GM18951 (cell line): ENCODE data around the gene ROBO3.

Experiments used
- POLR2A ChIP-seq: IDR thresholded peaks from 4 replicates; pipeline ENCODE4 v1.6.1; 2011; ENCODE audit warnings: mild to moderate bottlenecking; ENCODE audit not compliant: insufficient read length, insufficient read depth; ENCODE audit errors: extremely low read depth
- in situ Hi-C: fragments of 300-500 bp; cut with MboI; formaldehyde crosslinking; loops from one replicate; pipeline ENCODE4 v1.12.0; 2022; ENCODE audit warnings: low sequenced_read_pairs, mixed read lengths, inconsistent platforms; ENCODE audit not compliant: unreplicated experiment

The ROBO3 gene

DNA sequence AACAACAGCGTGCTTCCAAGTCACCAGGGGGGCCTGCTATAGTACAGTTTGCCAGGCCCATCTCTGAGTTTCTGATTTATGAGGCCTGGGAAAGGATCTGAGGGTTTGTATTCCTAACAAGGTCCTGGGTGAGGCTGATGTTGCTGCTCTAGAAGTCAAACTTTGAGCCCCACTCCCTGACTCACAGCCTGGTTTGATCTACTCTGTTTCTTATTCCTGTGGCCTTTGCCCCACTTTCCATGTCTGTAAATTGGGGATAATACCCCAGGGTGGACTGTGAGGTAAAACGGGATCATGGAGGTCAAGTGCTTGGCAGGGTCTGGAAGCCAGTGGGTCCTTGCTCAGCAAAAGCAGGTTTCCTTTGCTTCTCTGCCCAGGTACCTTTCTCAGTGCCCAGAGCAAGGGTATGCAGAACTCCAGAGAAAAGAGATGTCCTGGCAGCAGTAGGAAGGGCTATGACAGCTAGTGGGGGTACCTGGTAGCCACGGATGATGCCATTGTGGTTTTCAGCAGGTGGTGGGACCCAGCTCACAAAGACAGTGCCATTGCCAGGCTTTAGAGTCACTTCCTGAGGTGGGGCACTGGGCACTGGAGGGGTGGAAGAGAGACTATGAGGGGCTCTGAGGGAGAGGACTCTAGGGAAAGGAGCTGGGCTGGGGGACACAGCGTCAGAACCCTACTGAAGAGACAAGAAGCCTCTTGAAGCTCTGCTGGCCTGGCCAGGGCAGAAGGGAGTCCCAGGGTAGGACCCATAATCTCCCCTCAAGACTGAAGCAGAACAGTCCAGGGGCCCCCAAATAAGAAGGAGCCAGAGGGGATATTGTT, 29.6 kb downstream of the ROBO3 start:
- in situ Hi-C loops: no loop called here
- TF ChIP-seq POLR2A: no peak

DNA sequence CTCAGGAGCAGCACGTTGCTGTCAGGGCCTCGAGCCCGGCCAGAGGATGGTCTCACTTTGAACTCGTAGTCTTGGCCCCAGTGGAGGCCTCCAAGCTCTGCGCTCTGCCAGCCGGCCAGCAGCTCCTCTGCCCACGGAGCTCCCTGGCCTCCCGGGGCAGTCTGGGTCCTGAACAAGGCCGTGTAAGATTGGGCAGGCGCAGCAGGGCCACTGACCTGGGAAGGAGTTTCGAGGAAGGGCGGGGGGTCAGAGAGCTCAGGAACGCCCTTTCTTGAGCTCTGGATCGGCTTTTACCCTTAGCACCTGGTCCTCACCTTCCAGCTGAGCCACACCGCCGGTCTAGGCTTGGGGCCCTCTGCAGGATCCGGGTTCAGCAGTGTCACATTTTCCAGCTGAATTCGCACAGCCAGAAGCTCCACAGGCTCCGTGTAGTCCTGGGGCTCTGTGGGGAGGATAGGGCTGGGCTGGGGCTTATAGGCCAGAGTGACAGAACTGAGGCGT, 30.3 kb downstream of the ROBO3 start:
- no peak for TF ChIP-seq POLR2A
- in situ Hi-C loops: no loop called here

DNA sequence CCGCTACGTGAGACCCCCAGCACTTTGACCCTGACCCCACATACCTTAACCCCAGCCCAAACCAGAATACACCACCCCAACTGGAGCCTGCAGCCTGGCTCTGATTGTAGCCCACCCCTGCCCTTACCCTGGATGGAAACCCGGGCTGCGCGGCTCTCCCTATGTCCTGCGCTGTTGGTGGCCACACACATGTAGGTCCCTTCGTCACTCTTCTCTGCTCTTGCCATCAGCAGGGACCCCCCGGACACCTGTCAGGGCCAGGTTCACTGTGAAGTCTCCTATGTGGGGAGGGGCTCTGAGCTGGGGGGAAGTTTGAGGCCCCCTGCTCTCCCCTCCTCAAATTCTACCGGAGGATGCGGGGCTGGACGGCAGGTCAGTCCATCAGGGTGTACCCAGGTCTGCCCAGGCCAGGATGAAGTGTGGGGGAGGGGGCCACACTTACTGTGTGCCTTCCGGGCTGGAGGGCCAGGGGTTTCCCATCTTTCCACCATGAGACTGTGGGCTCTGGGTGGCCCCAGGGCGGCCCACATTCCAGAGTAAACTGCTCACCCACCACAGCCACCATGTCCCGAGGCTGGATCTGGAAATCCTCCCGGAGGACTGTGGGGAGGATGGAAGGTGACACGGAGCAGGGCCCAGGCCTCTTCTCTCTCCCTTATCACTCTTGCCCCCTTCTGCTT, 31.0 kb downstream of the ROBO3 start:
- in situ Hi-C loops: no loop called here
- no peak for TF ChIP-seq POLR2A

DNA sequence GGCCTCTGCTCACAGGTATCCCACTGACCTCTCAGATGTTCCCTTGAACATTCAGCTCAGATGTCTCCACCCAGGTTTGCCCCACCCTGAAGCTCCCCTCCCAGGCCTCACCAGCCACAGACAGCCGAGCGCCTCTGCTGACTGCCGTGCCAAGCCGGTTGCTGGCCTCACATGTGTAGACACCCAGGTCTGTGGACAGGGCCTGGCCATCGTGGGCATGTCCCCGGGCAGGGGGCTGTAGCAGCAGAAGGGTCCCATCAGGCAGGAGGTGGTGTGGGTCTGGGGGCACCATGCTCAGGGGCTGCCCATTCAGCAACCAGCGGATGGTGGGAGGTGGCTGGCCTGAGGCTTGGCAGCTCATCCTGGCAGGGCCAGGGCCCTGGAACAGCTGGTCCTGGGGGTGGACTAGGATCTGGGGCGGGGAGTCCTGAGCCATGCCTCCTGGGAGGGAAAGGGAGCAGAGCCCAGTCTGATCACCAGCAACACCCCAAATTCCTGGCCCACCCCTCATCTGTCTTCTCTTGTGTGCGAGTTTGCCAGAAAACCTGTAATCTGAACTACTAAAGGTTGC, 31.7 kb downstream of the ROBO3 start:
- in situ Hi-C loops: no loop called here

DNA sequence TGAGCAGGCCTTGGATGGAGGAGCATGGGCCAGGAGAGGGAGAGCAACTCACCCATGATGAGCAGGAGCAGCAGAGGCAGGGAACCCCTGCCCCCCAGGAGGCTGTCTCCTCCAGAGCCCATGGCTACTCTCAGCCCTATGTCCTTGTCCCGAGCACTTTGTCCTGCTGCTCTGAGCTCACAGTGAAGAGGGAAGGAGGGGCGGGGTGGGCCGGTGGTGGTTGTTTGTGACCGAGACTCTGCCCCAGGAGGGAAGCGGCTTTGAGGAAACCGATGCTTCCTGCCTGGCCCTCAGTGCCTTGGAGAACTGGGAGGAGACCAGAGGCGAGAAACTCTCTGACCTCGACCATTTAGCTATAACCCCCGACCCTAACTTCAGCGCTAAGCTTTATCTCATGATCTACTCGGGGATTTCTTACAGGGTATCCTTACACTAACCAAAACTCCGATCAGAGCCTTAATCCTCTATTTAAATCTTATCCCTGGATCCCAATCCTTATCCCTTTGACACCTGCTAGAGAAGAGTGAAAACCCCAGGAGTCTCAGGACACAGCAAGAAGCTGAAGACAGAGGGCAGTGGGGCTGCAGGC, 32.5 kb downstream of the ROBO3 start, which contains the start of gene ROBO4:
Gene ROBO4 (minus strand): TSS at position 192 of the 589 bp plus-strand sequence. CDS start 70 bp downstream, at position 122.
- TF ChIP-seq POLR2A: no peak
- in situ Hi-C loops: no loop called here

More for the DNA sequence above, 31.7 kb downstream of the ROBO3 start:
- TF ChIP-seq POLR2A: no peak

DNA sequence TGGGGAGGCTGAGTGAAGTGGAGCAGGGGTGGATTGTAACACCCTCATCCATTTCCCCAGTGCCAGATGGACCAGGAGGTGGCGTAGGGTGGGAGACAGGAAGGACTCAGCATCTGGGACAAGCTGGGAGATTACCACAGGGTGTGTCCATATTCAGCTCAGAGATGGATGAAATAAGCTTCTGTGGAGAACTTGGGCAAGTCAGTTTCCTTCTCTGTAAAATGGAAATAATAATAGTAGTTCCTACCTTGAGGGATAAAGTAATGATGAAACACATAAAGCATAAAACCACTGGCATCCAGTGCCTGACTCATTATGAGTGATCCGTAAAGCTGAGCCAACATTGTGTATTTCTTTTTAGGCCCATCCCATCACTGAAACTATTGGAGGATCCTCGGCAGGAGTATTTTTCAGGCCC, 33.0 kb downstream of the ROBO3 start:
- in situ Hi-C loops: no loop called here
- no peak for TF ChIP-seq POLR2A

DNA sequence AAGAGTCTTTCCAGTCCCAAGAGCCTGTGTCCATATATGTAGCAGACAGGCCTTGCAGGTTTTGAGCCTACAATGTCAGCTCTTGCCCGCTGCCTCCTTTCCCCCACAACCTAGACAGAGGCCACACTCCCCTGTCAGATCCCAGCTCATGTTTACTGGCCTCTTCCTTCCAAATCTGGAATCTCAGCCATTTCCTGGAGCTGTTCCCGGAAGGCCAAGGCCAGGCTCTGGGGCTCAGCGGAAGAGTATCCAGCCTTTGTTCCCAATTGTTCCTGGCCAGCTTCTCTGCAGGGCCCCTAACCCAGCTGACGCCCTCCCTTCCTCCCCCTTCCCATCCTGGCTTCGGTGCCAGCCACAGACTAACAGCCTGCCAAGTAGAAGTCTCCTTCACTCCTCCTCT, 33.5 kb downstream of the ROBO3 start:
- in situ Hi-C loops: no loop called here
- no peak for TF ChIP-seq POLR2A

DNA sequence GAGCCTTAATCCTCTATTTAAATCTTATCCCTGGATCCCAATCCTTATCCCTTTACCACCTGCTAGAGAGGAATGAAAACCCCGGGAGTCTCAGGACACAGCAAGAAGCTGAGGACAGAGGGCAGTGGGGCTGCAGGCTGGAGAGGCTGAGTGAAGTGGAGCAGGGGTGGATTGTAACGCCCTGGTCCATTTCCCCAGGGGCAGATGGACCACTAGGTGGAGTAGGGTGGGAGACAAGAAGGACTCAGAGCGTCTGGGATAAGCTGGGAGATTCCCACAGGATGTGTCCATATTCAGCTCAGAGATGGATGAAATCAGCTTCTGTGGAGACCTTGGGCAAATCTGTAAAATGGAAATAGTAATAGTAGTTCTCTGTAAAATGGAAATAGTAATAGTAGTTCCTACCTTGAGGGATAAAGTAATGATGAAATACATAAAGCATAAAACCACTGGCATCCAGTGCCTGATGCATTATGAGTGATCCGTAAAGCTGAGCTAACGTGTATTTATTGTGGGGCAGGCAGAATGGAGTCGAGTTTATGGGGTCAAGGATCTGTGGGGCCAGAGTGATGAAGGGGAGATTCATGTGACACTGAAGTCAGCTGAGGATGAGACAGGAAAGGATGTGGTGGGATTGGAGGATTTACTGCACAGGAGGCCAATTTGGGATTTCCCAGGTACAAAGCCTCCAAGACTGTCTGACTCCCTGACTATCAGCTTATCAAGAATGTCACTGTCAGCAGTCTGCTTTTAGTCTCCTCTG, 34.3 kb downstream of the ROBO3 start:
- in situ Hi-C loops: no loop called here
- no peak for TF ChIP-seq POLR2A

DNA sequence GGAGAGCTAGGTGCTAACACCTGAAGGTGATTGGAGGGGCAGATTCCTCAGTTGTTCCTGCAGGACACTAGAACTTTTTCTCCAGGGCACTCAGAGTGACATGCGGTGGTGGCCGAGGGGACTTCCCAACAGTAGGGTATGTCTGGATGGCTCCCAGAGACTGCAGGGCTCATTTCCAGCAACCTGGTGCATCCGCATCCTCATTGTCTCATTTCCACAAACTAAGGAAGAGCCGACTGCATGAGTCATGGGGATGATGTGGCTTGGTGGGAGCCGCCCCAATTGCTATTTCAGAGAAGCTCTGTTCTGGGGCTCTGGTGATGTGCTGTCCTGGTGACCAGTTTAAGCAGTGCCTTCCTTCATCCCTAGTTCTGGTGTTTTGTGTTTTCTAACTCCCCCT, 35.2 kb downstream of the ROBO3 start:
- no peak for TF ChIP-seq POLR2A
- in situ Hi-C loops: no loop called here

DNA sequence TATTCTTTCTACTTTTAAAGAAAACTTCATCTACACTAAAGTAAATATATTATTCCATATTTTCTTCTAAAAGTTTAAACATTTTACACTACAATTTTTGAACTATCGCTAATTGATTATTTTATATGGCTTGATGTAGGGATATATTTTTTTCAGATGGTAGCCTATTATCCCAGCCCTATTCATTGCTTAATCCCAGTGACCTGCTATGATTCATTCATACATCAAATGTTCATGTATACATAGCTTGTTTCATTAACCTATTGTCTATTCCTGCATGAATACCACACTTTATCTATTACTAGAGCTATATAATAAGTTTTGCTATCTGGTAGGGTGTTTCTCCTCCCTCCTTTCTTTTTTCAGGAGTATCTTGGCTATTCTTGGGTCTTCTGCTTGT, 37.4 kb downstream of the ROBO3 start:
- no peak for TF ChIP-seq POLR2A
- in situ Hi-C loops: no loop called here

DNA sequence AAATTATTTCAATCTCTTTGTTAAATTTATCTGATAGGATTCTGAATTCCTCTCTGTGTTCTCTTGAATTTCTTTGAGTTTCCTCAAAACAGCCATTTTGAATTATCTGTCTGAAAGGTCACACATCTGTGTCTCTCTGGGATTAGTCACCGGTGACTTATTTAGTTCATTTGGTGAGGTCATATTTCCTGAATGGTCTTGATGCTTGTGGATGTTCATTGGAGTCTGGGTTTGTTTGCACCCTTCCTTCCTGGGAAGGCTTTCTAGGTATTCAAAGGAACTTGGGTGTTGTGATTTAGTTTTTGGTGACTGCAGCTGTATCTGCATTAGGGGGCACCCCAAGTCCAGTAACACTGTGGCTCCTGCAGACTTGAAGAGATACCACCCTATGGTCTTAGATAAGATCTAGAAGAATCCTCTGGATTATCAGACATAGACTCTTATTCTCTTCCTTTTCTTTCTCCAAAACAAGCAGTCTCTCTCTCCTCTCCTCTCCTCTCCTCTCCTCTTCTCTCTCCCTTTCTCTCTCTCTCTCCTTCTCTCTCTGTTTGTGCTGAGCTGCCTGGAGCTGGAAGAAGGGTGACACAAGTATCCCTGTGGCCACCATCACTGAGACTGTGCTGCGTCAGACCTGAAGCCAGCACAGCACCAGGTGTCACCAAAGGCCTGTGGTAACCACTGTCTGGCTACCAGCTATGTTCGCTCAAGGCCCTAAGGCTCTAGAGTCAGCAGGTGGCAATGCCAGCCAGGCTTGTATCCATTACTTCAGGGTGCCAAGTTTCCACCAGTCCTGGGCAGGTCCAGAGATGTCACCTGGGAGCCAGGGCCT, 50.5 kb downstream of the ROBO3 start:
- in situ Hi-C loops: no loop called here
- no peak for TF ChIP-seq POLR2A

DNA sequence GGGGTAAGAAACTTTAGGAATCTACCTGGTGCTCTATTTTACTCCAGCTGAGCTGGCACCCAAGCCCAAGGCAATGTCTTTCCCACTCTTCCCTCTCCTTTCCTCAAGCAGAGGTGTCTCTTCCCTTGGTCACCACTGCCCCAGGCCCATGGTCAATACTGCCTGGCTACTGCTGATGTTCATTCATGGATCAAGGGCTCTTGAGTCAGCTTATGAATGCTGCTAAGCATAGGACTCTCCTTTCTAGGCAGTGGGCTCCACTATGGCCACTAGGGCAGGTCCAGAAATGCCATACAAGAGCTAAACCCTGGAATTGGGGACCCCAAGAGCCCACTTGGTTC, 51.1 kb downstream of the ROBO3 start:
- in situ Hi-C loops: no loop called here
- no peak for TF ChIP-seq POLR2A

DNA sequence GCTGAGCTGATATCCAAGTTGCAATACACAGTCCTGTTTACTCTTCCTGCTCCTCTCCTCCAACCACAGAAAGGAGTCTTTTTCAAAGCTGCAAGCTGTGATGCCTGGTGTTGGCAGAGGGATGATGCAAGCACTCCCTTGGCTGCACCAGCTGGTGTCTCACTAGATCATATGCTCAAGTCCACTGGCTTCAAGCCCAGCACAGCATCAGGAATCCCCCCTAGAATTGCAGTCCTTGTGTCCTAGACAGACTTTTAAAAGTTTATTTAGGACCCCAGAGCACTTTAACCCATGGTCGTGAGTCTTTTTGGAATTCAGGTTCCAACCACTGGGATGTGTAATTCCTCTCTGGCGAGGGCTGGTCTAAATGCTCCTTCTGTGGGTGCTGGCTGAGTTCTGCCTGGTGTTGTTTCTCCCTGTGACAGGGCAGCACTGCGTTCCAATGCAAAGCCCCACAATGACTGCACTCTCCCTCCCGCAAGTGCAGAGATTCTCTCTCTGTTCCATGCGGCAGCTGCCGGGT, 51.9 kb downstream of the ROBO3 start:
- TF ChIP-seq POLR2A: no peak
- in situ Hi-C loops: no loop called here
